GM13976 (cell line): ENCODE data around the gene PIEZO2.

Experiments used
- DNase-seq: peaks from one replicate; pipeline ENCODE4 v3.0.0; 2012; ENCODE audit warnings: low spot score
- in situ Hi-C: fragments of 300-500 bp; cut with MboI; formaldehyde crosslinking; loops from one replicate; pipeline ENCODE4 v1.12.0; 2022; ENCODE audit warnings: low sequenced_read_pairs, mixed read lengths, inconsistent platforms; ENCODE audit not compliant: unreplicated experiment
- TF ChIP-seq, protein P1 (sequence below): IDR thresholded peaks from 2 replicates; pipeline ENCODE4 v1.5.1; 2012; ENCODE audit warnings: borderline replicate concordance, mild to moderate bottlenecking; ENCODE audit not compliant: insufficient read depth; ENCODE audit errors: extremely low read depth, missing control alignments, control extremely low read depth

PIEZO2 gene

DNA sequence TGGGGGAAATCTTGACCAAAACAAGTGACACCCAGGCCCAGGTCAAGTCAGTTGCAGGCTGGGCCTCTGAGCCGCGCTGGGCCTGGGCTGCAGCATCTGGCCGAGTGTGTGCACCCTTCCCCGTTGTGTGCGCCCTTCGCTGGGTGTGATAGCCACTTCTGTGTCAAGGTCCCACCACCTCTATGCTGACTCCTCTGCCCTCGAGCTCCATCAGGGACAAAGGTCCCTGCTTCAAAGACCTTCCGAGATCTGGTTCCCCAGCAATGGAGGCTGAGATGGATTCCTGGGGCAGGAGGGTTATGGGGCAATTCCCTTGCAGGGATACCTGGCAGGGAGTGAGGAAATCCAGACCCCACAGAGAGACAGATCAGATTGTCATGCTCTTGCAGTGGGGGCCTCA, 93.6 kb downstream of the PIEZO2 start:
- in situ Hi-C loops, result no loop called here
- DNase-seq, result no peak
- TF ChIP-seq, protein P1, sequence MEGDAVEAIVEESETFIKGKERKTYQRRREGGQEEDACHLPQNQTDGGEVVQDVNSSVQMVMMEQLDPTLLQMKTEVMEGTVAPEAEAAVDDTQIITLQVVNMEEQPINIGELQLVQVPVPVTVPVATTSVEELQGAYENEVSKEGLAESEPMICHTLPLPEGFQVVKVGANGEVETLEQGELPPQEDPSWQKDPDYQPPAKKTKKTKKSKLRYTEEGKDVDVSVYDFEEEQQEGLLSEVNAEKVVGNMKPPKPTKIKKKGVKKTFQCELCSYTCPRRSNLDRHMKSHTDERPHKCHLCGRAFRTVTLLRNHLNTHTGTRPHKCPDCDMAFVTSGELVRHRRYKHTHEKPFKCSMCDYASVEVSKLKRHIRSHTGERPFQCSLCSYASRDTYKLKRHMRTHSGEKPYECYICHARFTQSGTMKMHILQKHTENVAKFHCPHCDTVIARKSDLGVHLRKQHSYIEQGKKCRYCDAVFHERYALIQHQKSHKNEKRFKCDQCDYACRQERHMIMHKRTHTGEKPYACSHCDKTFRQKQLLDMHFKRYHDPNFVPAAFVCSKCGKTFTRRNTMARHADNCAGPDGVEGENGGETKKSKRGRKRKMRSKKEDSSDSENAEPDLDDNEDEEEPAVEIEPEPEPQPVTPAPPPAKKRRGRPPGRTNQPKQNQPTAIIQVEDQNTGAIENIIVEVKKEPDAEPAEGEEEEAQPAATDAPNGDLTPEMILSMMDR, result no peak

DNA sequence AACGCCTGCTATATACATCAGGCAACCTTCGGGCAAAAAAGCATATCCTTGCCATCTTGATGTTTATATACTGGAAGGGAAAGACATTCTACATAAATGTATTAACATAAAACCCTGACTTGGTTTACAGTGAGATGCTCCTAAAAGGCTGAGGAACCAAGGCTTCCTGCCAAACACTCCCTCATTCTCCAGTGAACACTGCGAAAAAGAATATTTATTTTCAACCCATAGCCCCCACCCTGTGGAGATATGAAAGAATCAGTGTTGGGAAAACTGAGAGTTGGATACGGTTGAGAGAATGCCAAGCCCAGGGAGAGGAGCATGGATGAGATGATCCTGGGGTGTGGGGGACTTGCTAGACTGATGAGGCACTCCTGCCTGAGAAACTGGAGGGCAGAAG, 94.9 kb downstream of the PIEZO2 start:
- in situ Hi-C loops, result no loop called here
- no peak for DNase-seq
- TF ChIP-seq, protein P1, result no peak

DNA sequence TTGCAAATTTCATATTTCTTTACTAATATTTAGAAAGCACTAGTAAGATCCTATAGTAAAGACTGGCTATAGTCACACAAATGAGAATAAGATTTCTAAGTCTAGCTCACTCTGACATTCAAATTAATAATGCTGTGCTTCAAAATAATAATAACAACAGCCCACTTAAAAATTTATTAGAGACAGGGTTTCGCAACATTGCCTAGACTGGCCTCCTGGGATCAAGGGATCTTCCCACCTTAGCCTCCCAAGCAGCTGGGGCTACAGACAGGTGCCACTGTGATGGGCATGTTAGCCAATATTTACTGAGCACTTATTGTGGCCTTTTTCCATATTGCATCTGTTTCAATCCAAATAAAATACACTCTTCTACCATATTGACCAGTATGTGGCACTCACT, 96.1 kb downstream of the PIEZO2 start:
- in situ Hi-C loops, result no loop called here
- DNase-seq, result no peak
- TF ChIP-seq, protein P1, result no peak

DNA sequence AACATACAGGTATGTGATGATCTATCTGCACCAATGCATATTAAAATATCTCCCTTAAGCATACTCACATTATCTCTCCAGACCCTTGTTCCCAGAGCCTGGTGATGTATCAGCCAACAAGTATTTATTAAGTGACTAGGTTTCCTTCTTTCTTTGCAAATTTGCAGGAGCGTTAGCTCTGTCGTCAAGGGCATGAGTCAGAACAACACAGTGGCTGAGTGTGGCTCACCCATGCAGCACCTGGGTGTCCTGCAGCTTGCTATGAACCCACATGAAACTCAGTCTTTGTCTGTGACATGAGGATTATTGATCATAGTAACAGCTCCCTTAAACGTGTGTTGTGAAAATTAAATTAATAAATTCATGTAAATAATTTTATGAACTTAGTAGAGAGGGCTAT, 96.6 kb downstream of the PIEZO2 start:
- DNase-seq, result no peak
- in situ Hi-C loops, result no loop called here
- TF ChIP-seq, protein P1, result no peak

DNA sequence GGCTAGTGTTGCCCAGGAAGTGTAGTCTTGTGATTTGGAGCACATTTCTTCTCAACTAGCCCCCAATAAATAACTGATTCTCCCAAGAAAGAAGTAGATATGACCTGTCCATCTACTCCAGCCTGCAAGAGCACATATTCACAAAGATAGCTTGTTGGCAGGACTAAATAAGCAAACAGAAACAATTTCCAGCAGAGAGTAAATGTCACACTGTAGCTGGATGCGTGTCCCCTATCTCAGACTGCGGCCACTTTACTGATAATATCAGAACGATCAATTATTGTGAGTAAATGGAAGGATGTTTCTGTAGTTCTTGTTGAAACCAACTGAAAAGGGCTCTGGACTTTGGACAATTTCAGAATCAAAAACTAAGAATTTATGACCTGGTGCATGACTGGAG, 97.9 kb downstream of the PIEZO2 start:
- in situ Hi-C loops, result no loop called here
- DNase-seq, result no peak
- TF ChIP-seq, protein P1, result no peak

DNA sequence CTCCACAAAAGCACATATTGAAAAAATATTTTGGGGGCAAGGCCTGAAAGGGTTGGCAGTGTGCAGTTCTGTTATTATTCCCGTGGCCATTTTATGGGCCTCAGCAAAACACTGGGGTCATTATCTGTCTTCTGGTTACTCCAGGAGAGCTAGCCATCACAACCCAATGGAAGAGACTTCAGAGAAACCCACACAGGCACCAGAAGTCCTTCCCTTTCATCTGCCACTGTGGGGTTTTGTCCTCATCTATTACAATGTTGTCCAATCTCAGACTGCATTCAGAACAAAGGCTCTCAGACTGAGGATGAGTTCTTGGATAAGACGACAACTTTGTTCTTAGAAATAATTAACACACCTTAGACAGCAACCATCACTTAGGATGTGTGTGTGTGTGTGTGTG, 98.4 kb downstream of the PIEZO2 start:
- in situ Hi-C loops, result no loop called here
- DNase-seq, result no peak
- TF ChIP-seq, protein P1, result no peak

DNA sequence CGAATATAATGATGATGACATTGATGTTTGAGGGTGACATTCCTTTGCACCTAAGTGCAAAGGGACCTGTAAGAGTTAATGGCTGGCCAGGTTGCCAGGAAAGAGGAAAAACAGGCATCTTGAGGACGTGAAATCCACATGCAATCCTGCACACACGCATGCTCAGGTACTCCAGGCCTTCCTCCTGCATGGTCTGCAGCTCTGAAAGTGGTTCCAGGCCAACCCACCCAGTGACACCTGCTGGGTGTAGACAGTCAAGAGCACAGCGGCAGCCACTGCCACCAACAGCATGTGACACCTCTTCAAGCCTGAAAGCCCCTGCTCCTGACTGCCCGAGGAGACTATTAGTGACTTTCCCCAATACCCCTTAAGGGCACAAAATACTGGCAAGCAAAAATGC, 101.6 kb downstream of the PIEZO2 start:
- DNase-seq, result no peak
- TF ChIP-seq, protein P1, result no peak
- in situ Hi-C loops, result loop anchor here (10.0 to 25.0 kb wide), 2 partner anchors 89 to 203 kb away; partner anchors contain the start of gene PIEZO2
